GM21423 (cell line): Measurements from ENCODE around the gene LMF2.
"Not testable (repeated sequence)": the region's sequence is repeated elsewhere in the genome, so short reads cannot be mapped to it uniquely, and the experiment has no call there.

Experiments used
- ATAC-seq: cut with Tn5 transposase; IDR thresholded peaks from one replicate; pipeline ENCODE4 v1.9.1; 2021; ENCODE audit warnings: mild to moderate bottlenecking, moderate library complexity; ENCODE audit not compliant: unreplicated experiment

LMF2 gene

GRCh38 chr22:50524676-50525103 lies 17.2 kb upstream of the LMF2 start:
- ATAC-seq, result no peak

DNA sequence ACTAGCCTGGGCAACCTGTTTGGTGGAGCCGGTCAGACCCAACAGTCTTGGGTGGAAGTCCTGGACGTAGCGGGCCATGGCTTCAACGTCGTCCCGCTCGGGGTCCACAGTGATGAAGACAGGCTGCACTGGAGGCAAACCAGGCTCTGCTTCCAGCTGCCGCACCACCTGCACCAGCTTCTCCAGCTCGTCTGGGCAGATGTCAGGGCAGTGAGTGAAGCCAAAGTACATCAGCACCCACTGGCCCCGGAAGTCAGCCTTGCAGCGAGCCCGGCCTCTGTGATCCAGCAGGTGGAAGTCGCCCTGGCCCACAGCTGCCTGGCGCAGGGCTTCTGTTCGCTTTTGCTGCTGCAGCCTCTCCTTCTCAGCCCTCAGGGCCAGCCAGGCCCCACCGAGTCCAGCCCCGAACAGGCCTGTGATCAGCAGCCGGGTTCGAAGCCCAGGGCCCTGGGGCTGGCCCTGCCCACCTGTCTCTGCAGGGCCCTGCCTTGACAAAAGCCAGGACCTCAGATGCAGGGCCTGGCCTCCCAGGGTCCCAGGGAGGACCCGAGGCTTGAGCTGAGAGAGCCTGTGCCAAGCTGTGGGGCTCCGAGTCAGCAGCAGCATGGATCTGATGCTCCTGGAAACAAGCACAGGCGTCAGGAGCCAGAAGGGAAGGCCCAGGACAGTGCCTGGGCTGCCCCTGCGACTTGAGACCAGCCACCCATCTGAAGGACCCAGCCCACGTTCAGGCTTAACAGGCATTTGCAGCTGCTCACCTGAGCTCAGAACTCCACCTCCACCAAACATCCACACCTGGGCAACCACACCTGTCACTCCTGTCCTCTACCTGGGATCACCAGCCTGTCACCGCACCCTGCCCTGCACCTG lies 16.5 kb upstream of the LMF2 start:
- ATAC-seq, result no peak

DNA sequence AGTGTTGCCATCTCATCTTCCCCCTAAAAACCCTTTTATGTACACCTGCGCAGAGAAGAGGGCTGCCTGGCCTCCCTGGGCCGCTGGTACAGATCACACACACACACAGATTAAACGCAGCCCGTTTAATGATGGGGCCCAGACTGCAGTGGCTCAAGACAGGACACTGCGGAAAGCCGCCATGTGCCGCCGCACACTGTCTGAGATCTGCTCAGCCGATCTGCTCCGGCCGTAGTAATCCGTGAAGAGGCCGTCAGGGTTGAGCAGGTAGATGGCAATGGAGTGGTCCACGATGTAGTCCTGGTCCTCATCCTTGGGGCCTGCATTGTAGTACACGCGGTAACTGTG lies 15.9 kb upstream of the LMF2 start:
- ATAC-seq, result no peak

DNA sequence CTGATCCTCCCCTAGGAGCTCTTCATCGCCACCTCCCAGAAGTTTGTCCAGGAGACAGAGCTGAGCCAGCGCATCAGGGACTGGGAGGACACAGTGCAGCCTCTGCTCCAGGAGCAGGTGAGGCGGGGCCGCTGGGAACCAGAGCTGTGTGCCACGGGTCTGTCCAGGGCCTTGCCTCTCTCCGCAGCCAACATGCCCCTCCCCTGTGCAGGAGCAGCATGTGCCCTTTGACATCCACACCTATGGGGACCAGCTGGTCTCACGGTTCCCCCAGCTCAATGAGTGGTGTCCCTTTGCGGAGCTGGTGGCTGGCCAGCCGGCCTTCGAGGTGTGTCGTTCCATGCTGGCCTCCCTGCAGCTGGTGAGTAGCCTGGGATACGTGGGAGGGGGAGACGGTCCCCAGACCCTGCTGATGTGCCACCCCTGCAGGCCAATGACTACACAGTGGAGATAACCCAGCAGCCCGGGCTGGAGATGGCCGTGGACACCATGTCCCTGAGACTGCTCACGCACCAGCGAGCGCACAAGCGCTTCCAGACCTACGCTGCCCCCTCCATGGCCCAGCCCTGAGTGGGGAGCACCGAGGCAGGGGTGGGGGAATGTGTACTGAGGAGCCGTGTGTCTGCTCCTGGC lies 15.4 kb upstream of the LMF2 start:
- ATAC-seq, result no peak

- no peak for ATAC-seq
These were observed 14.8 kb upstream of the LMF2 start for GRCh38 chr22:50522208-50522805.

- no peak for ATAC-seq
These were observed 14.2 kb upstream of the LMF2 start for GRCh38 chr22:50521710-50522109.

DNA sequence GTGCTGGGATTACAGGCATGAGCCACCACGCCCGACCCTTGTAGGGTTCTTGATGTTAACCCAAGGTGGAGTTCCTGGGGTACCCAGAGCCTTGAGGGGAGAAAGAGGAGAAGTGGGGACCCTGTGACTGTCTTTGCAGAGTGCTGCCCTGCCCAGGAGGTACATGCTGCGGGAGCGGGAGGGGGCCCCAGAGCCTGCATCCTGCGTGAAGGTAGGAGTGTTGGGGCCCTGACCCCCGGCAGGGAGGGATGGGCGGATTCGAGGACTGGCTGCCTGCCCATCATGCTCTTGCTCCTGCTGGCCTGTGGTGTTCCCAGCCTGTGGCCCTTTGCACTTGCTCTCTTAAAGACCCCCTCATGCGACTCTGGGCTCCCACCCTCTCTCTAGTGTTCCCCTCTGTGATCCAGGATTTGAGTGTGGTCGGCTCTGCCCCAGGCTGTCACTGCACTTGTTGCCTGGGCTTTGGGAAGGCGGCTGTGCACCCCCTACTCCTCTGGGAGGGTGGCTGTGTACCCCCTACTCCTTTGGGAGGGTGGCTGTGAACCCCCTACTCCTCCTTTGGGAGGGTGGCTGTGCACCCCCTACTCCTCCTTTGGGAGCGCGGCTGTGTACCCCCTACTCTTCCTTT lies 13.4 kb upstream of the LMF2 start:
- no peak for ATAC-seq

DNA sequence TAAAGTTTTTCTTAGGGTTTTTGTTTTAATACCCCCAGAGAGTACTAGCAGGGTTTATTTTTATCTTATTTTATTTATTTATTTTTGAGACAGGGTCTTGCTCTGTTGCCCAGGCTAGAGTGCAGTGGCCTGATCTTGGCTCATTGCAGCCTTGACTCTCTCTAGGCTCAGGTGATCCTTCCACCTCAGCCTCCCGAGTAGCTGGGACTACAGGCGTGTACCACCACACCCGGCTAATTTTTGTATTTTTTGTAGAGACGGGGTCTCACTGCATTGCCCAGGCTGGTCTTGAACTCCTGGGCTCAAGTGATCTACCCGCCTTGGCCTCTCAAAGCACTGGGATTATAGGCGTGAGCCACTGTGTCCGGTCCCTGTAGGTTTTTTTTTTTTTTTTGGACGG lies 12.7 kb upstream of the LMF2 start:
- ATAC-seq, result not testable (repeated sequence)

DNA sequence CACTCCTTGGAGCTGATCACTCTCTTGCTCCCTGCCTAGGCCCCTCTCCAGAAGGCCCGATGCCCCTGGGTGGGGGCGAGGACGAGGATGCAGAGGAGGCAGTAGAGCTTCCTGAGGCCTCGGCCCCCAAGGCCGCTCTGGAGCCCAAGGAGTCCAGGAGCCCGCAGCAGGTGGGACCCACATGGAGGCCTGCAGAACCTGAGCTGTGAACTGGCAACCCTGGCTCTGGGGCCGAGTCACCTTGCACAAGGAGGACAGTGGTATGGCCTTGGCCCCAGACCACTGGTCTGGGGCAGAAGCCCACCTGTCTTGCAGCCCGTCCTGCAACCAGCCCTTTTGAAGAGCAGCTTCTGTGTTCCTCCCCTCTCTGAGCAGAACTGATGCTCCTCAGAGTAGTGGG lies 11.6 kb upstream of the LMF2 start:
- no peak for ATAC-seq

GRCh38 chr22:50518606-50519005 lies 11.1 kb upstream of the LMF2 start:
- no peak for ATAC-seq

DNA sequence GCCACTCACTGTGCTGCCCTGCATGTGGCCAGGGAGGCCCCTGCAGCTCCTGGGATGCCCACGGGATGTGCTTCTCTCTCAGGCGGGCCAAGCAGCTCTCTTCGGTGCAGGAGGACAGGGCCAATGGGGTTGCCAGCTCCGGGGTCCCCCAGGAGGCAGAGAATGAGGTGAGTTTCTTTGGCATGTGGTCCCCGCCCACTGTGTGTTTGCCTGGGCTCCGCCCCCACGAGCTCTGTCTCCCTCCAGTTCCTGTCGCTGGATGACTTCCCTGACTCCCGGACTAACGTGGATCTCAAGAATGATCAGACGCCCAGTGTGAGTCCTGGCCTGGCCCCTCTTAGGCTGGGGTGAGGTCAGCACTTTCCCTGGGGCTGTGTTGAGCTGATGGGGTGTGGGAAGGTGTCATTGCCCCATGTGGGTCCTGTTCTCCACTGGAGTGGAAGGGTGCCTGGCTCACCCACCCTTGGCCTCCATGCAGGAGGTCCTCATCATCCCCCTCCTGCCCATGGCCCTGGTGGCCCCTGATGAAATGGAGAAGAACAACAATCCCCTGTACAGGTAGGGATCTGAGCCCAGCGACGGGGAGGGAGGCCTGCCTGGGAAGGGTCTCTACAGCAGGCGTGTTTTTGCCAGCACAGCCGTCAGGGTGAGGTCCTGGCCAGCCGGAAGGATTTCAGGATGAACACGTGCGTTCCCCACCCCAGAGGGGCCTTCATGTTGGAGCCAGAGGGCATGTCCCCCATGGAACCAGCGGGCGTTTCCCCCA lies 10.2 kb upstream of the LMF2 start:
- ATAC-seq, result no peak

DNA sequence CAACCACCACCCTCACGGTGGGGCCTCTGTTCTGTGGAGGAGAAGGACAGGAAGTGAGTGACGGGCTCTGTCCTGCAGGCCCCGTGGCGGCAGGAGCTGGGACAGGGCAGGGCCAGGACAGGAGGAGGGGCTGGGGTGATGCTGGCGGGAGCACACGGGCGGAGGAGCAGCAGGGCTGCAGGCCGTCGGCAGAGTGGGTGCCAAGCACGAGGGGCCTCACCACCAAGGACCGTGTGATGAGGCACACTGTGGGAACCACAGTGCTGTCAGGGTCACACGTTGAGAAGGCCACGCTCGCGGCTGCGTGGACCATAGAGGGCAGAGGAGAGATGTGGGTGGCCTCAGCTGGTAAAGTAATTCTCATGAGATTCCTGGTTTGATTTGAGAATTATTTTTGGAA lies 9.4 kb upstream of the LMF2 start:
- ATAC-seq, result no peak

GRCh38 chr22:50516068-50516467 lies 8.6 kb upstream of the LMF2 start:
- ATAC-seq, result no peak

DNA sequence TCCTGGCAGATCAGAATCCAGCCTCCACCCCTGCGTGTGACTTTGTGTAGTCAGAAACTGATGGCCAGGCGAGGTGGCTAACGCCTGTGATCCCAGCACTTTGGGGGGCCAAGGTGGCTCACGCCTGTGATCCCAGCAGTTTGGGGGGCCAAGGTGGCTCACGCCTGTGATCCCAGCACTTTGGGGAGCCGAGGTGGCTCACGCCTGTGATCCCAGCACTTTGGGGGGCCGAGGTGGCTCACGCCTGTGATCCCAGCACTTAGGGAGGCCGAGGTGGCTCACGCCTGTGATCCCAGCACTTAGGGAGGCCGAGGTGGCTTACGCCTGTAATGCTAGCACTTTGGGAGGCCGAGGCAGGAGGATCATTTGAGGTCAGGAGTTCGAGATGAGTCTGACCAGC lies 5.7 kb upstream of the LMF2 start:
- no peak for ATAC-seq

DNA sequence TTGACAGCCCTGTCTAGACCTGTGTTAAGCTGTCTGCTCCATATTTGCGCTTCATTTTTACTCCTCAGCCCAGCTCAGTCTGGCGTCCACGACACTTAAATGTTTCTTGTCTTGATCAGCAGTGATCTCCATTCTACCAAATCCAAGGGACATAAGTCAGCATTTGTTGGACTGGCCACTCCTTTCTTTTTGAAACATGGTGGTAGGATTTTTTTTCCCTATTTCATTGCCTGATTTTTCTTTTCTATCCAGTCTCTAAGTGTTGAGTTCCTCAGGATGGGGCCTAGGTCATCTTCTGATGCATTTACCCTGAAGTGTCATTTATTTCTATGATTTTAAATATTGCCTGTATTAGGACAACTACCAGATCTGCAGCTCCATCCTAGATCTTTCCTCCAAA lies 1.4 kb upstream of the LMF2 start:
- no peak for ATAC-seq

DNA sequence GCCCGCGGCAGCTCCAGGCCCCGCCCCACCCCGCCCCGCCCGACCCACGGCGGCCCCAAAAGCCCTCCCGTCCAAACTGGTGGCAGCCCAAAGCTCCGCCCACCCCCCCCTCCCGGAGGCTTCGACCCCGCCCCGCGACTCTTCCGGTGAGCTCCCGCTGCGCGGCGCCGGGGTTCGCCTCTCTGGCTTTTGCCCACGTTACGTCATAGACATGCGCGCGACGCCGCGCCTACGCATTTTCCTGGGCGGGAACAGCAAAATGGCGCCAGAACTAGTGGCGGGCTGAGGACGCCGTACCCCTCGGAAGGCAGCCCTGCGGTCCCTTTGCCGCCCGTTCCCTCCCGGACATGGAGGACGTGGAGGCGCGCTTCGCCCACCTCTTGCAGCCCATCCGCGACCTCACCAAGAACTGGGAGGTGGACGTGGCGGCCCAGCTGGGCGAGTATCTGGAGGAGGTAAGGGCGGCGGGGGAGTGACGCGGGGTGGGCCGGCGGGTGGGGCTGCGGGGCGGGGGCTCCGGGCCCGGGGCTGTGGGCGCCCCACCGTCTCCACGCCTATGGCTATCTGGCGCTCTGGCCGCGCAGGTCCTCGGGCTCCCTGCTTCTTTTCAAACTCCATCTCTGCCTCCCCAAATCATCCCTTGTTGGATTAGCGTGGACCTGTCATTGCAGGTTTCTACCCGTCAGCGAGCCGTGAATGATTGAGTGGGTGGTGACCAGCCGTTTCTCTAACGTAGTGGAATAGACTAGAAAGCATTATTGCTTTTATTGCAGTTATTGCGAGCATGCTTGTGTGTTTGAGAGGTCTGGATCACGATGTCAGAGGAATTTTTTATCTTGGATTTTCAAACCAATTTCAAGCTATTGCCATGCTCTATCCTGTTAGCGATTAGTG lies 736 bp upstream of the LMF2 start, which contains the start of gene NCAPH2:
TSS of gene NCAPH2 (plus strand) at position 234 of the 894 bp plus-strand sequence. CDS start at position 348, 114 bp downstream.
- peak; percentile 63 for ATAC-seq

DNA sequence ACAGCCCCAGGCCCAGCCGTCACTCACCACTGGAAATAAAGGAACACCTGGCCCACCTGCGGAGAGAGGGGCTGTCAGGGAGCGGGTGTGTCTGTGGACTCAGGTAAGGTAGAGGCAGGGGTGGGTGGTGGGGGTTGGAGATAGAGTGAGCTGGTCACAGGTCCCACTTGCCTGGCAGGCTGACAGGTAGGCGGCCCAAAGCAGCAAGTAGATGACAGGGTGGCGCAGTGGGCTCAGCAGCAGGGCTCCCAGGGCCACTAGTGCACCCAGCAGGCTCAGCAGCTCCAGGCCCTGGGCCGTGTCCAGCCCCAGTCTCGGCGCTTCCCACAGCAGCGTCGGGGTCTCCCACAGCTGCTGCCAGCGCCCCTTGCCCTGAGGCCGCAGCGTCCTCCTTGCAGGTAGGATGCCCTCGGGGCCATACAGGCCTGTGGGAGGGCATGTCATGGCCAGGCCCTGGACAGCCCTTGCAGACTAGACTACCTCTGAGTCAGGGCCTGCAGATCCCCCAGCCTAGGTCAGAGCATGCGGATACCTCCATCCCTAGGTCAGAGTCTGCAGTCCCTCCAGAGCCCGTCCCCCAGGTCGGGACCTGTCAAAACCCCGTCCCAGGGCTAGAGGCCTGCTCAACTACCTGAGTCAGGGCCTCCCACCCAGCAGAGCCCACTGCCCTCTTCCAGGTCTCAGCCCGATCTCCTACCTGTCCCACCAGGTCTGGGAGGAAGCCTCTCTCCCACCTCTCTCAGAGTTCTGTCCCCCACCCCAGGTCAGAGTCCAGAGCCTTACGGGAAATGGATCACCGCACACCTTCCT lies 686 bp downstream of the LMF2 start:
- ATAC-seq, result no peak

- ATAC-seq, result no peak
These were observed 1.5 kb downstream of the LMF2 start for GRCh38 chr22:50505776-50506610.
